ENCODE data around the gene SLC22A1.
"Not testable (repeated sequence)": the region's sequence is repeated elsewhere in the genome, so short reads cannot be mapped to it uniquely, and the experiment has no call there.

Gene SLC22A1

DNA sequence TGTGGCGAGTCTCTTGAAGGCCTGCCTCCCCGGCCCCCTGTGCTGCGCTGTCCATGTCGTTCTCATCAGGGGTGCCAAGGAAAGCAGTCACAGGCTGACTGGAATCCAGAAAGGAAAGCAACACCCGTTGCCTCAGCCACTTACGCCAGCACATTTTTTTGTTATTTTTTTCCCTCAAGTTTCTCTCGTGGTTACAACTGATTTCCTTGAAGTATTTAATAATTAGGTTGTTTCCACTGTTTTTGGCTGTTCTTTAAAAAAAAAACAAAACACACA lies 17.9 kb upstream of the SLC22A1 start:
- H3K4me3 Mint-ChIP-seq = no peak overlapping the region
- CTCF ChIA-PET = interaction anchor here (2.2 kb wide), 1 partner anchor 240 kb away, joined by 6 read pairs; no protein-coding TSS in a partner anchor
- no peak for DNase-seq
- H3K9me3 Mint-ChIP-seq = no peaks in the 10 kb centered on the region
- peaks cover 32% of the 10 kb centered on the region for H3K4me1 Mint-ChIP-seq
- H3K36me3 Mint-ChIP-seq = peaks cover 48% of the 10 kb centered on the region
- H3K27ac Mint-ChIP-seq = no peak overlapping the region
- H3K27me3 Mint-ChIP-seq = no peaks in the 10 kb centered on the region

DNA sequence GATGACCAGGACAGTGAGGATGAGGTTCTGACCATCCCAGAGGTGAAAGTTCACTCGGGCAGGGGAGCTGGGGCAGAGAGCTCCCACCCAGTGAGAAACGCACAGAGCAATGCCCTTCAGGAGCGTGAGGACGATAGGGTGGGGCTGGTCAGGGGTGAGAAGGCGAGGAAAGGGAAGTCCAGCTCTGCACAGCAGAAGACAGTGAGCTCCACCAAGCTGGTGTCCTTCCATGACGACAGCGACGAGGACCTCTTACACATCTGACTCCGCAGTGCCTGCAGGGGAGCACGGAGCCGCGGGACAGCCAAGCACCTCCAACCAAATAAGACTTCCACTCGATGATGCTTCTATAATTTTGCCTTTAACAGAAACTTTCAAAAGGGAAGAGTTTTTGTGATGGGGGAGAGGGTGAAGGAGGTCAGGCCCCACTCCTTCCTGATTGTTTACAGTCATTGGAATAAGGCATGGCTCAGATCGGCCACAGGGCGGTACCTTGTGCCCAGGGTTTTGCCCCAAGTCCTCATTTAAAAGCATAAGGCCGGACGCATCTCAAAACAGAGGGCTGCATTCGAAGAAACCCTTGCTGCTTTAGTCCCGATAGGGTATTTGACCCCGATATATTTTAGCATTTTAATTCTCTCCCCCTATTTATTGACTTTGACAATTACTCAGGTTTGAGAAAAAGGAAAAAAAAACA lies 16.6 kb upstream of the SLC22A1 start:
- peaks cover 33% of the 10 kb centered on the region for H3K4me1 Mint-ChIP-seq
- DNase-seq = no peak
- no peaks in the 10 kb centered on the region for H3K9me3 Mint-ChIP-seq
- no peak overlapping the region for H3K4me3 Mint-ChIP-seq
- CTCF ChIA-PET = interaction anchor here (0.9 kb wide), 1 partner anchor 162 kb away, joined by 3 read pairs; no protein-coding TSS in a partner anchor
- H3K36me3 Mint-ChIP-seq = peaks cover 43% of the 10 kb centered on the region
- no peaks in the 10 kb centered on the region for H3K27me3 Mint-ChIP-seq
- H3K27ac Mint-ChIP-seq = peak overlapping the region; percentile 73

DNA sequence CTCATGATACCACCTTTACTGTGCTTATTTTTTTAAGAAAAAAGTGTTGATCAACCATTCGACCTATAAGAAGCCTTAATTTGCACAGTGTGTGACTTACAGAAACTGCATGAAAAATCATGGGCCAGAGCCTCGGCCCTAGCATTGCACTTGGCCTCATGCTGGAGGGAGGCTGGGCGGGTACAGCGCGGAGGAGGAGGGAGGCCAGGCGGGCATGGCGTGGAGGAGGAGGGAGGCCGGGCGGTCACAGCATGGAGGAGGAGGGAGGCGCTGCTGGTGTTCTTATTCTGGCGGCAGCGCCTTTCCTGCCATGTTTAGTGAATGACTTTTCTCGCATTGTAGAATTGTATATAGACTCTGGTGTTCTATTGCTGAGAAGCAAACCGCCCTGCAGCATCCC lies 15.6 kb upstream of the SLC22A1 start:
- Mint-ChIP-seq H3K9me3 (no peaks in the 10 kb centered on the region), H3K36me3 (peaks cover 47% of the 10 kb centered on the region), H3K4me3 (no peak overlapping the region), H3K27ac (no peak overlapping the region), H3K27me3 (no peaks in the 10 kb centered on the region), H3K4me1 (peaks cover 32% of the 10 kb centered on the region)
- no peak for DNase-seq
- CTCF ChIA-PET = no interaction called here

DNA sequence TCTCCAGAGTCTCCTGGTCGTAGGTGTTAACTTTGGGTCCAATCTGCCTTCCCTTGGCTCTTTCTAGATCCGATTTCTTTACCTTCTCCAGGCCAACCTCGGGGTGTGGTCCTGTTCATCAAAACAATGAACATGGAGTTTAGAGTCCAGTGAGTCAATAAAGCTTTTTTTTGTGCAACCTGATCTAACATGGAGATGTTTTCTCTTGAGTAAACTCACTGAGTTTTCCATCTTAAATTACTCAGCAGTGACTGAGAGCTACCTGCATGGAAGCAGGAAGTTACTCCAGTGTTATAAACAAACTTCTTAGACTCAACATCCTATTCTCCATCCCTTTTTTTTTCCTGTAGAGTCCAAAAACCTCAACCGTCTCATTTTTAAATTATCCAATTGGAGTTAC lies 14.9 kb upstream of the SLC22A1 start:
- CTCF ChIA-PET = no interaction called here
- H3K9me3 Mint-ChIP-seq = no peaks in the 10 kb centered on the region

DNA sequence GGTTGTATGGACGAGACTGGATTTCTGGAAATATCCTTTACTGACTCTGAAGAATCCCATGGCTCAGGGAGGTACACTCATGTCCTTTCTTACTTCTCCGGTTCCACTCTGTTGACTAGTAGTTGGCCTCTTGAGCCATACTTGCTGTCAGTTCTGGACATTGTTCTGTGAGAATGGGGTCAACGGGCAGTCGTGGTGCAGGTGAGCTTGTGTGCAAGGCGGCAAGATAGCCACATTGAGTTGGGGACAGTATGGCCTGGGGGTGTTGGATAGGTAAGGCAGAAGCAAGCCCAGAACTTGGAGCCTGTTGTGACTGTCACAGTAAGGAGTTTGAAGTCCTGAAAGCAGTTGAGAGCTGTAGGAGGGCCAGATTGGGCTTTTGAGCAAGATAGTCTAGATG lies 13.5 kb upstream of the SLC22A1 start:
- peaks cover 36% of the 10 kb centered on the region for H3K36me3 Mint-ChIP-seq
- DNase-seq = no peak

More for the DNA sequence above, 14.9 kb upstream of the SLC22A1 start:
- no peak overlapping the region for H3K4me3 Mint-ChIP-seq
- no peak overlapping the region for H3K27ac Mint-ChIP-seq
- no peak for DNase-seq
- H3K27me3 Mint-ChIP-seq = no peaks in the 10 kb centered on the region
- H3K4me1 Mint-ChIP-seq = peaks cover 25% of the 10 kb centered on the region
- H3K36me3 Mint-ChIP-seq = peaks cover 42% of the 10 kb centered on the region

DNA sequence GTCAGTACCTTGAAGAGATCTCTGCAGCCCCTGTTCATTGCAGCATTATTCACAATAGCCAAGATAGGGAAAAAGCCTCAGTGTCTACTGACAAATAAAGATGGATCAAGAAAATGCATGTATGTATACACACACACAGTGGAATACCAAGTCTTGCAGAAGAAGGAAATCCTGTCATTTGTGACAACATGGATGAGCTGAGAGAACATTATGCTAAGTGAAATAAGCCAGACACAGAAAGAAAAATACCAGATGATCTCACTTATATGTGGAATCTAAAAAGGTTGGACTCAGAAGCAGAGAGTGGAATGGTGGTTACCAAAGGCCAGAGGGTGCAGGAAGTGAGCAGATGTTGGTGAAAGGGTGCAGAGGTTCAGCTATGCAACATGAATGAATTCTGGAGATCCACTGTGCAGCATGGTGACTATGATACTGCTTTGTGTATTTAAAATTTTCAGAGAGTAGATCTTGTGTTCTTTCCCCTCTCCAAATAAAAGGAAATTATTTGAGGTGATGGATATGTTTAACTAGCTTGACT lies 11.0 kb upstream of the SLC22A1 start:
- Mint-ChIP-seq H3K27ac (no peak overlapping the region), H3K36me3 (peaks cover 25% of the 10 kb centered on the region), H3K4me1 (peaks cover 23% of the 10 kb centered on the region), H3K4me3 (no peak overlapping the region), H3K27me3 (no peaks in the 10 kb centered on the region), H3K9me3 (no peaks in the 10 kb centered on the region)
- CTCF ChIA-PET = no interaction called here
- DNase-seq = no peak

More for the DNA sequence above, 13.5 kb upstream of the SLC22A1 start:
- H3K9me3 Mint-ChIP-seq = no peaks in the 10 kb centered on the region
- H3K27ac Mint-ChIP-seq = no peak overlapping the region
- no peaks in the 10 kb centered on the region for H3K27me3 Mint-ChIP-seq
- peaks cover 25% of the 10 kb centered on the region for H3K4me1 Mint-ChIP-seq
- CTCF ChIA-PET = interaction anchor here (0.6 kb wide), 1 partner anchor 272 kb away, joined by 4 read pairs; no protein-coding TSS in a partner anchor
- no peak overlapping the region for H3K4me3 Mint-ChIP-seq

DNA sequence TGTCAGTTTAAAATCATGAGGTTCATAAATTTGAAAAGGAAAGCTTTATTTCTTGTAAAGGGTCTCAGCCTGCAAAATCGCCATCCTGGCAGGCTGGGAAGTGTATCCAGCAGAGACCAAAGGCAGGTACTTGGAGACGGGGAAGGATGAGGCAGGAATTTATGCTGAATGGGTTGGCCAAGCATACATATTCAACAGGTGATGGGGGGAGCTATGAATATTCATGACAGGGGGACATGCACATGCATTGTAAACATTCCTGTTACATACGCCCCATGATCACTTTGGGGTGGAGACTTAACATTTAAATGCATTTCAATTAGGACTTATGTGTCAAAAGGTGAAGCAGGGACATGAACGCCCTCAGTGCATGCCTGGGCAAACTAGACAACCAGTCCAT lies 9.8 kb upstream of the SLC22A1 start:
- Mint-ChIP-seq H3K27ac (no peak overlapping the region), H3K36me3 (peaks cover 22% of the 10 kb centered on the region), H3K9me3 (no peaks in the 10 kb centered on the region), H3K4me1 (peaks cover 23% of the 10 kb centered on the region), H3K27me3 (no peaks in the 10 kb centered on the region), H3K4me3 (no peak overlapping the region)
- CTCF ChIA-PET = no interaction called here
- DNase-seq = no peak

DNA sequence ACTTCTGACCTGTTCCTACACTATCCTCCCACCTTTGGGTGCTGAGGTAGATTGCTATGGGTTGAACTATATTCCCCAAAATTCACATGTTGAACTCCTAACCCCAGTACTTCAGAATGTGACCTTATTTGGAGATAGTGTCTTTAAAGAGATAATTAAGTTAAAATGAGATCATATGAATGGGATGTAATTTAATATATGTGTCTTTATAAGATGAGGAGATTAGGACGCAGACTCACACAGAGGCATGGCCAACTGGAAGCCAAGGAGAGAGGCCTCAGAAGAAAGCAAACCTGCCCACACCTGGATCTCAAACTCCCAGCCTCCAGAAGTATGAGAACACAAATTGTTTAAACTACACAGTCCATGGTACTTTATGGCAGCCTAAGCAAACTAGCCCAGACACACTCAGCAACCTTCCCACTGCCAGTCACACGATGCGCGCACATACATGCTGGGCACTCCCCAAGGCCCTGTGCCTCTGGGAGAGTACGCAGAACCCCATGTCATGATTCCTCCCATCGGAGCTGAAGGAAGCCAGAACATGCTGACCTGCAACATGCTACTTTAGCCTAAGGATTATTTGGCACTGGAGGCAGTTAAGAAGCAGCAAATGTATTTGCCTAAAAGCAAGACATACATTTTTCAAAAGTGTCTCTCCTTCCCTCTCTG lies 8.9 kb upstream of the SLC22A1 start:
- Mint-ChIP-seq H3K9me3 (peaks cover 2% of the 10 kb centered on the region), H3K4me1 (peaks cover 23% of the 10 kb centered on the region), H3K27ac (no peak overlapping the region), H3K27me3 (no peaks in the 10 kb centered on the region), H3K36me3 (peaks cover 20% of the 10 kb centered on the region), H3K4me3 (no peak overlapping the region)
- DNase-seq = no peak
- CTCF ChIA-PET = no interaction called here

DNA sequence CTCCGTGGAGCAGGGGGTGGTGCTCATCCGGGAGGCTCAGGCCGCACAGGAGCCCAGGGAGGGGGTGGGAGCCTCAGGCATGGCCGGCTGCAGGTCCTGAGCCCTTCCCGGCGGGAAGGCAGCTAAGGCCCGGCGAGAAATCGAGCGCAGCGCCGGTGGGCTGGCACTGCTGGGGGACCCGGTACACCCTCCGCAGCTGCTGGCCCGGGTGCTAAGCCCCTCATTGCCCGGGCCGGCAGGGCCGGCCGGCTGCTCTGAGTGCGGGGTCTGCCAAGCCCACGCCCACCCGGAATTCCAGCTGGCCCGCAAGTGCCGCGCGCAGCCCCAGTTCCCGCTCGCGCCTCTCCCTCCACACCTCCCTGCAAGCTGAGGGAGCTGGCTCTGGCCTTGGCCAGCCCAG lies 7.1 kb upstream of the SLC22A1 start:
- DNase-seq, H3K4me3 Mint-ChIP-seq, H3K27ac Mint-ChIP-seq, H3K27me3 Mint-ChIP-seq, H3K9me3 Mint-ChIP-seq, CTCF ChIA-PET: not testable (repeated sequence)
- H3K36me3 Mint-ChIP-seq = peaks cover 21% of the 10 kb centered on the region
- peaks cover 12% of the 10 kb centered on the region for H3K4me1 Mint-ChIP-seq

DNA sequence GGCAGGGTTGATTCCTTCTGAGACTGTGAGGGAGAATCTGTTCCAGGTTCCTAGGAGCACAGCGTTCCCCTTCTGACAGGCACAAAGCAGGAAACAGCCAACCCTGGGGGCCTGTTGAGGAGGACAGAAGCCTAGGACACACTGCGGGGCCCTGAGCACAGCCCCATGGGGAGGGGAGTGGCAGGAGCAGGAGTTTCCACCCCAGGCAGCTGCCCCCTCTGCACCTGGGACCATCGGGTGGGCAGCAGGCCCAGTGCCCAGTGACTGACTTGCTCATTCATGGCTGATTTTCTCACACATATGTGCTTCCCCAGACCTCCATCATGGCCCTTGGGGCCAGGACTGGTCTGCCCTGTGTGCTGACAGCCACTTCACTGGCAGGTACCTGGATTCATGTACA lies 6.2 kb upstream of the SLC22A1 start:
- Mint-ChIP-seq H3K27me3 (no peaks in the 10 kb centered on the region), H3K4me1 (peaks cover 5% of the 10 kb centered on the region), H3K36me3 (peaks cover 18% of the 10 kb centered on the region), H3K9me3 (peaks cover 4% of the 10 kb centered on the region), H3K27ac (no peak overlapping the region), H3K4me3 (no peak overlapping the region)
- CTCF ChIA-PET = no interaction called here
- DNase-seq = no peak

DNA sequence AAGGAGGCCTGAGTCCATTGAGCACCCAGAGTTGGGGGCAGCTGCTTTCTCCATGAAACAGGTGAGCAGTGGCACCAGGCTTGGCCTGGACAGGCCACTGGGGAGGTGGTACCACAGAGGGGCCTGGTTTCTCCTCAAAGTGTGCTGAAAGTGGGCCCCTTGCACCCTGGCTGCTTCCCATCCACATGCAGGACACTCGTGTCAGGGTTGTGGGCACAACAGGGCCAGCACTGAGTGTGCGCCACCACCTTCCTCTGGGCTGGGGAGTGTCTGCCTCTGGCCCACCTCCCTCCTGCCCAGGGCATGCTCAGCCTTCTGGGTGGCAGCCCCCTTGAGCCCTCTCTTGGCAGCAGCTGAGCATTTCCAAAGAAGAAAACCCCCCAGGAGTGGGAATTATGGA lies 5.2 kb upstream of the SLC22A1 start:
- no peak overlapping the region for H3K4me3 Mint-ChIP-seq
- no peaks in the 10 kb centered on the region for H3K27me3 Mint-ChIP-seq
- CTCF ChIA-PET = no interaction called here
- H3K9me3 Mint-ChIP-seq = peaks cover 4% of the 10 kb centered on the region
- DNase-seq = no peak
- peaks cover 14% of the 10 kb centered on the region for H3K36me3 Mint-ChIP-seq
- H3K4me1 Mint-ChIP-seq = no peaks in the 10 kb centered on the region
- H3K27ac Mint-ChIP-seq = no peak overlapping the region

DNA sequence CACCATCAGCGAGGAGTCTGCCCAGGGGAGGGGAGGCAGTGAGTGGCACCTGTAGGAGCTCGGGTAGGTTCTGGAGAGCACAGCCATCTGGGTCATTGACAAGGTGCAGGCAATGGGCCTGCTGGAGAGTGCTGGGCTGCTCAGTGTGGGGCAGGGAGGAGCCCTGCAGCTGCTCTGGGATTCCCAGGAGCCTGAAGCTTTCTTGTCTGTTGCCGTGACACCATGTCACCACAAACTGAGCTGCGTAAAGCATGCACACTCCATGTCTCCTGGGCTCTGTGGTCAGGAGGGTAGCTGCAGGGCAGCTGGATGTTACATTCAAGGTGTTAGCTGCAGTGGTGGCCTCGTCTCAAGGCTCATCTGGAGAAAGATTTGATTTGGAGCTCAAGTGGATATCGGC lies 4.5 kb upstream of the SLC22A1 start:
- Mint-ChIP-seq H3K4me3 (no peak overlapping the region), H3K36me3 (peaks cover 14% of the 10 kb centered on the region), H3K27ac (no peak overlapping the region), H3K9me3 (peaks cover 4% of the 10 kb centered on the region), H3K27me3 (no peaks in the 10 kb centered on the region), H3K4me1 (no peaks in the 10 kb centered on the region)
- CTCF ChIA-PET = interaction anchor here (1.3 kb wide), 1 partner anchor 21 kb away, joined by 4 read pairs; no protein-coding TSS in a partner anchor
- DNase-seq = no peak

DNA sequence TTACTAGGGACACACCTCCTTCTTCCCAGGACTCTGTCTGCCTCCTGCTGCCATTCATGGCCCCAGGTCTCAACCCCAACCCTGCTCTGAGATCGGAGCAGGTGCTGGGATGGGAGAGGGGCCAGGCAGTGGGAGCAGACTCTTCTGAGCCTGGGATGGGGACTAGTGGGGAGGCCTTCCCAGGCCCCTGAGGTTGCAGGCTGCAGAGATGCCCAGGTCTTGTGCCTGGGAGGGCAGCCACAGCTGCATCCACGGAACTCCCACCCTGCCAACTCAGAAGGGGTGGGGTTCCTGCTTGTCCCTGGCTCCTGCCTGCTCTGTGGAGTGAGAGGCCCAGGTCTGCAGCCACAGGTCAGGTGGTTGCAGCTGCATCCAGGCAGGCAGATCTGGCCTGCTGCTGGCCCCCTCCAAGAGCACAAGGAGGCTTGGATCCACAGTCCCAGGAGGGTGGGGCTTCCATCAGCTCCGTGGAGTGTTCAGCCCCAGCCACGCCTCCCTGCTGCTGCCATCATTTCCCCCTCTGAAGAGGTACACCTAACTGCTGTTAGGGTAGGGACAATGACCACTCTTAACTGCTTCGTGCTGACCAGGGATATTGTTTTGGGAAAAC lies 2.9 kb upstream of the SLC22A1 start:
- Mint-ChIP-seq H3K27me3 (no peaks in the 10 kb centered on the region), H3K27ac (no peak overlapping the region), H3K36me3 (peaks cover 12% of the 10 kb centered on the region), H3K4me3 (no peak overlapping the region), H3K9me3 (peaks cover 4% of the 10 kb centered on the region), H3K4me1 (no peaks in the 10 kb centered on the region)
- no peak for DNase-seq
- CTCF ChIA-PET = interaction anchor here (1.3 to 1.4 kb wide), 2 partner anchors 18 to 20 kb away, joined by 4 read pairs; no protein-coding TSS in a partner anchor

DNA sequence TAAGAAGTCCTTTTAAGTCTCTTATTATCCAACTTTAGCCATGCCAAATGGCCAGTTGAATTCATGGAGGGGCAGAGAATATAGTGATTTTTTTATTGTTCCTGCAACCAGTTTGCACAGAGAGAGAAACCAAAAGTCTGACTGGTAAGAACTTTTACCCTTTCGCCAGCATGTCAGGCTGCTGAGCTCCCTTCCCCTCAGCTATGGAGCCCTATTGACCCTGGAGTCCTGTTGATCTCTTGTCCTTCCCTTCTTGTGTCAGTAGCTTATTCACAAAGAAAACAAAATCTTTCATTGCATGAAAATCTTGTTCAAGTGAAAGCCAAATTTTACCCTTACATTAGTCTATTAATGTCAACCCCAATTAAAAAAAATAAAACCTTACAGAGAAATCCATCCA lies 1.5 kb upstream of the SLC22A1 start:
- DNase-seq = no peak
- Mint-ChIP-seq H3K27ac (no peak overlapping the region), H3K36me3 (peaks cover 10% of the 10 kb centered on the region), H3K27me3 (no peaks in the 10 kb centered on the region), H3K4me3 (no peak overlapping the region), H3K4me1 (no peaks in the 10 kb centered on the region), H3K9me3 (peaks cover 4% of the 10 kb centered on the region)
- CTCF ChIA-PET = no interaction called here

DNA sequence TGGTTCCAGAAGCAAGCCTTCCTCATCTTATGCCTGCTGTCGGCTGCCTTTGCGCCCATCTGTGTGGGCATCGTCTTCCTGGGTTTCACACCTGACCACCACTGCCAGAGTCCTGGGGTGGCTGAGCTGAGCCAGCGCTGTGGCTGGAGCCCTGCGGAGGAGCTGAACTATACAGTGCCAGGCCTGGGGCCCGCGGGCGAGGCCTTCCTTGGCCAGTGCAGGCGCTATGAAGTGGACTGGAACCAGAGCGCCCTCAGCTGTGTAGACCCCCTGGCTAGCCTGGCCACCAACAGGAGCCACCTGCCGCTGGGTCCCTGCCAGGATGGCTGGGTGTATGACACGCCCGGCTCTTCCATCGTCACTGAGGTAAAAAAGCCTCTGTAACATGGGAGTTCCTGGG lies 366 bp downstream of the SLC22A1 start:
- peaks cover 4% of the 10 kb centered on the region for H3K9me3 Mint-ChIP-seq
- no peak overlapping the region for H3K4me3 Mint-ChIP-seq
- H3K27ac Mint-ChIP-seq = no peak overlapping the region
- no peaks in the 10 kb centered on the region for H3K27me3 Mint-ChIP-seq
- H3K4me1 Mint-ChIP-seq = no peaks in the 10 kb centered on the region
- DNase-seq = no peak
- H3K36me3 Mint-ChIP-seq = peaks cover 8% of the 10 kb centered on the region
- CTCF ChIA-PET = no interaction called here

Measured in activated naive CD4-positive, alpha-beta T cell treated with anti-CD3 and anti-CD28 coated beads, Interleukin-2, amount 10 ng/mL, durations not matched to agents 7 days and 5 days (primary cell).